Fibroblast of lung (primary cell): ENCODE results near the gene BANF2. TPM values are rescaled to one million over a fixed set of nuclear protein-coding genes. Genes with fewer than 3 reads are reported as not detected.

Source experiments
- DNase-seq, 2 donors: peaks; one replicate each; pipeline versions ENCODE4 v3.0.0 to v3.0.0-alpha.2; 2010; ENCODE audit warnings: low read depth in 2 of 2
- H2AFZ ChIP-seq: 2 replicates; pipeline ENCODE4 v1.5.1; 2012; ENCODE audit warnings: low read length, control low read depth, inconsistent platforms
- H3K27ac ChIP-seq: 2 replicates; pipeline ENCODE4 v1.5.1; 2011; ENCODE audit warnings: low read length, control low read depth; ENCODE audit not compliant: insufficient read depth
- H3K27me3 ChIP-seq: 2 replicates; pipeline ENCODE4 v1.5.1; 2011; ENCODE audit warnings: mild to moderate bottlenecking, low read length; ENCODE audit not compliant: control insufficient read depth, insufficient read depth
- H3K36me3 ChIP-seq: 2 replicates; pipeline ENCODE4 v1.5.1; 2011; ENCODE audit warnings: low read length; ENCODE audit not compliant: control insufficient read depth, insufficient read depth
- H3K4me1 ChIP-seq: 2 replicates; pipeline ENCODE4 v1.5.1; 2011; ENCODE audit warnings: low read length; ENCODE audit not compliant: control insufficient read depth, insufficient read depth; ENCODE audit errors: extremely low read depth
- H3K4me2 ChIP-seq: 2 replicates; pipeline ENCODE4 v1.5.1; 2011; ENCODE audit warnings: low read length, control low read depth; ENCODE audit not compliant: insufficient read depth; ENCODE audit errors: extremely low read depth
- H3K4me3 ChIP-seq, 4 experiments: fragments of 200-600 bp in 1 of 4; sonication (generic) in 1 of 4; replicated peaks in 1 of 4; 2 replicates each; pipeline ENCODE4 v1.5.1; 2011 to 2016; ENCODE audit warnings: low read length in 4 of 4, low read depth in 3 of 4, mild to moderate bottlenecking in 3 of 4, control low read depth in 2 of 4, inconsistent platforms in 1 of 4, mixed read lengths in 1 of 4; ENCODE audit not compliant: insufficient read depth in 1 of 4; ENCODE audit errors: control extremely low read depth in 1 of 4
- H3K79me2 ChIP-seq: 2 replicates; pipeline ENCODE4 v1.5.1; 2012; ENCODE audit warnings: mild to moderate bottlenecking, low read length, inconsistent platforms; ENCODE audit not compliant: control insufficient read depth, insufficient read depth
- H3K9ac ChIP-seq: 2 replicates; pipeline ENCODE4 v1.5.1; 2011; ENCODE audit warnings: mild to moderate bottlenecking, low read length, control low read depth; ENCODE audit not compliant: insufficient read depth
- H3K9me3 ChIP-seq: 2 replicates; pipeline ENCODE4 v1.5.1; 2012; ENCODE audit warnings: low read depth, low read length; ENCODE audit not compliant: control insufficient read depth, insufficient read depth
- H4K20me1 ChIP-seq: 2 replicates; pipeline ENCODE4 v1.5.1; 2011; ENCODE audit warnings: low read length; ENCODE audit not compliant: control insufficient read depth, insufficient read depth; ENCODE audit errors: extremely low read depth
- EZH2 ChIP-seq: IDR thresholded peaks from 2 replicates; pipeline ENCODE4 v1.5.1; 2012; ENCODE audit warnings: low read length, control low read depth, mild to moderate bottlenecking; ENCODE audit errors: missing control alignments
- polyA plus RNA-seq, 2 donors: library from polyadenylated mRNA; depleted of rRNA in 1 of 2; stranded (reverse) in 1 of 2; unstranded in 1 of 2; fragments of >200 nt; gene quantifications; 2 replicates each; pipeline ENCODE4 v1.2.1, GENCODE V29; 2011 to 2012; ENCODE audit warnings: missing spikeins in 1 of 2
- total RNA-seq: library from RNA; depleted of rRNA; stranded (reverse); fragments of >200 nt; gene quantifications from 2 replicates; pipeline ENCODE4 v1.2.1, GENCODE V29; 2014
- TF ChIP-seq, protein P1 (sequence below), 2 donors: IDR thresholded peaks in 1 of 2; conservative IDR thresholded peaks in 1 of 2; 1 replicate in 1 of 2; 2 replicates in 1 of 2; pipeline ENCODE4 v1.5.1; 2011 to 2012; ENCODE audit warnings: low read length in 2 of 2, control low read depth in 1 of 2, inconsistent platforms in 1 of 2, low read depth in 1 of 2, mild to moderate bottlenecking in 1 of 2

Gene BANF2
- total and polyA plus RNA-seq, 2 donors (not counting 1 experiment from before 2014, with no cell fraction given), result not detected

DNA sequence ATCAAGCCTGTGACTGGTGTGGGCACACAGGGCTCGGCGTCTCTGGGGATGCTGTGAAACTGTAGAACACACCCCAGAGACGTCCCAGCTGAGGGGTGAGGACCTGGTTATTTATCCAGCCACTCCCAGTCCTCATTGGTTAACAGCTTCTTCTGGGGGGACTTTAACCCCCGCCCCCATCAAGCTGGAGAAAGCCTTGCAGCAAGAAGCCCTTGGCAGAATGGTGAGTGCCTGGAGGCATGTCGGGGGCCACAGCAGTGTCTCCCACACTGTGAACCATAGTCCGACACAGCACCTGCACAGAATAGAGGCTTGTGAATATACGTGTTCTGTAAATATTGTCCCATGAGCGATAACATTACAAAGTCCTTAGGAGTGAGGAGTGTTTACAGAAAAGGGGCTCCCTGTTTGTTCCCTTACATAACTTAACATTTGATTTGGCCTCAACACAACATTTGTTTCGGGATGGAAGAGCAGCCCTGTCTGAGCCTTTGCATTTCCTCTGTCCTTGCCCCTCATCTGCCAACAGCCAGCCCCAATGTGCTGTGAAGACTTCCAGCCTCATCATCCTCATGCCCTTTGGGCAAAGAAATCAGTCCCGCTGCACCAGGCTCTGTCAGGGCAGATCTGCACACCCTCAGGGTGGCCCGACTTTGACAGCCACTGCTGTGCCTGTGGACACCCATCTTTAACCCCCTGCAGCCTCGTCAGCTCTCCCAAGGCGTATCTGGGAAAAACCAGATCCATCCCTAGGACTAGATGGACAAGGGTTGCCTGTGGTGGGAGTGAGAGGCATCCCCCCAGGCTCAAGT lies 15.5 kb upstream of the BANF2 start:
- Histone ChIP-seq H3K4me1 (peaks cover 7% of the 10 kb centered on the region), H3K36me3 (peaks cover 2% of the 10 kb centered on the region), H4K20me1 (peaks cover 2% of the 10 kb centered on the region), H3K4me3 (no peak overlapping the region), H3K79me2 (peaks cover 18% of the 10 kb centered on the region), H3K4me2 (no peak overlapping the region), H3K27ac (no peak overlapping the region), H3K27me3 (peaks cover 25% of the 10 kb centered on the region), H3K9me3 (no peaks in the 10 kb centered on the region), H3K9ac (no peak overlapping the region), H2AFZ (no peak overlapping the region)
- DNase-seq, result no peak
- TF ChIP-seq, protein P1, sequence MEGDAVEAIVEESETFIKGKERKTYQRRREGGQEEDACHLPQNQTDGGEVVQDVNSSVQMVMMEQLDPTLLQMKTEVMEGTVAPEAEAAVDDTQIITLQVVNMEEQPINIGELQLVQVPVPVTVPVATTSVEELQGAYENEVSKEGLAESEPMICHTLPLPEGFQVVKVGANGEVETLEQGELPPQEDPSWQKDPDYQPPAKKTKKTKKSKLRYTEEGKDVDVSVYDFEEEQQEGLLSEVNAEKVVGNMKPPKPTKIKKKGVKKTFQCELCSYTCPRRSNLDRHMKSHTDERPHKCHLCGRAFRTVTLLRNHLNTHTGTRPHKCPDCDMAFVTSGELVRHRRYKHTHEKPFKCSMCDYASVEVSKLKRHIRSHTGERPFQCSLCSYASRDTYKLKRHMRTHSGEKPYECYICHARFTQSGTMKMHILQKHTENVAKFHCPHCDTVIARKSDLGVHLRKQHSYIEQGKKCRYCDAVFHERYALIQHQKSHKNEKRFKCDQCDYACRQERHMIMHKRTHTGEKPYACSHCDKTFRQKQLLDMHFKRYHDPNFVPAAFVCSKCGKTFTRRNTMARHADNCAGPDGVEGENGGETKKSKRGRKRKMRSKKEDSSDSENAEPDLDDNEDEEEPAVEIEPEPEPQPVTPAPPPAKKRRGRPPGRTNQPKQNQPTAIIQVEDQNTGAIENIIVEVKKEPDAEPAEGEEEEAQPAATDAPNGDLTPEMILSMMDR (conservative IDR thresholded peaks at IDR 0.05 in 1 of 2, IDR thresholded peaks at IDR 0.05 in 1 of 2; ENCODE audit: low read depth in 1 of 2, low read length in 2 of 2), result no peak
- TF ChIP-seq EZH2, result no peak

DNA sequence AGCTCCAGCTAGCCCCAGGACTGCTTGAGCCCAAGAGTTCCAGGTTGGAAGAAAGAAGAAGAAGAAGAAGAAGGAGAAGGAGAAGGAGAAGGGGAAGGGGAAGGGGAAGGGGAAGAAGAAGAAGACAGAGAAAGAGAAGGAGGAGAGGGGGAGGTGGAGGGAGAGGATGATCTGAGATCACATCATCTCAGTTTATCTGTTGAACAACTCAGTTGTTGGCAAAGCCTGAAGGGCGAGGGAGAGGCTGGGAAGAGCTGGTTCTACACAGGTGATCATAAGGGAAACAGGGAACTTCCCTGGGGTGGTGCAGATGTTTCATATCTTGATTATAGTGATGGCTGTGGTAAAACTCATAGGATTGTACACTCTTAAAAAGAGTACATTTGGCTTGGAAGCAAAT lies 14.6 kb upstream of the BANF2 start:
- peaks cover 10% of the 10 kb centered on the region for H3K79me2 ChIP-seq
- TF ChIP-seq EZH2, result no peak
- TF ChIP-seq, protein P1 (conservative IDR thresholded peaks at IDR 0.05 in 1 of 2, IDR thresholded peaks at IDR 0.05 in 1 of 2; ENCODE audit: low read depth in 1 of 2, low read length in 2 of 2), result no peak
- H3K4me1 ChIP-seq, result peaks cover 2% of the 10 kb centered on the region
- no peaks in the 10 kb centered on the region for H4K20me1 ChIP-seq
- no peak overlapping the region for H3K4me2 ChIP-seq
- no peak overlapping the region for H2AFZ ChIP-seq
- DNase-seq, result no peak
- no peak overlapping the region for H3K4me3 ChIP-seq
- H3K27ac ChIP-seq, result no peak overlapping the region
- peaks cover 25% of the 10 kb centered on the region for H3K27me3 ChIP-seq
- H3K9me3 ChIP-seq, result no peaks in the 10 kb centered on the region
- H3K36me3 ChIP-seq, result peaks cover 2% of the 10 kb centered on the region
- no peak overlapping the region for H3K9ac ChIP-seq

DNA sequence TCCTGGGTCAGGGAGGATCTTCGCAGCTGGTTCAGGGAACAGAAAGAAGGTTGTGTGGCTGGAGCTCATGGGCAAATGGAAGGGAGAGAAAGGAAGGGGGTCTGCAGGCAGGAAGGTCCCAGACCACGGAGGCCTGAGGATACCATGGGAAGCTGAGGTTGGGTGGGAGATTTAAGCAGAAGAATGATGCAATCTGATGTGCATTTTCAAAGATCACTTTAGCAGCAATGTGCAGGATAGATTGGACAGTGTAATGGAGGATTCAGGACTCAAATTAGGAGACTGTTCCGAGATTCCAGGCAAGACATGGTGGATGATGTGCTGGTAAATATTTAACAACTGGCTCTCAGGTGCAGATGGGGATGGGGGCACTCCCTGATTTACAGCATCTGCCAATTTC lies 12.0 kb upstream of the BANF2 start:
- TF ChIP-seq, protein P1 (conservative IDR thresholded peaks at IDR 0.05 in 1 of 2, IDR thresholded peaks at IDR 0.05 in 1 of 2; ENCODE audit: low read depth in 1 of 2, low read length in 2 of 2), result no peak
- no peak for TF ChIP-seq EZH2
- H3K36me3 ChIP-seq, result no peaks in the 10 kb centered on the region
- no peaks in the 10 kb centered on the region for H3K4me1 ChIP-seq
- H3K4me2 ChIP-seq, result no peak overlapping the region
- H3K4me3 ChIP-seq, result no peak overlapping the region
- H3K27me3 ChIP-seq, result peaks cover 28% of the 10 kb centered on the region
- H2AFZ ChIP-seq, result no peak overlapping the region
- H3K9ac ChIP-seq, result no peak overlapping the region
- H3K79me2 ChIP-seq, result no peaks in the 10 kb centered on the region
- DNase-seq, result no peak
- no peaks in the 10 kb centered on the region for H3K9me3 ChIP-seq
- no peaks in the 10 kb centered on the region for H4K20me1 ChIP-seq
- H3K27ac ChIP-seq, result no peak overlapping the region
